ENCODE measurements around the gene MAPK1IP1L. TPM values are rescaled to one million over a fixed set of nuclear protein-coding genes. Genes with fewer than 3 reads are reported as not detected.
"Not testable (repeated sequence)": the region's sequence is repeated elsewhere in the genome, so short reads cannot be mapped to it uniquely, and the experiment has no call there.

Gene MAPK1IP1L
- total RNA-seq, 1 donor from 2014 or later: 100 TPM

GRCh38 chr14:55059333-55059732 is 7.9 kb downstream of the MAPK1IP1L start:
- Mint-ChIP-seq H3K27me3 (no peaks in the 10 kb centered on the region), H3K27ac (no peak overlapping the region), H3K36me3 (peaks cover 45% of the 10 kb centered on the region), H3K4me3 (no peak overlapping the region), H3K4me1 (ENCODE audit: unreplicated experiment) (peaks cover 8% of the 10 kb centered on the region), H3K9me3 (peaks cover 4% of the 10 kb centered on the region)
- no peak for TF ChIP-seq CTCF (conservative IDR thresholded peaks at IDR 0.05)
- DNase-seq (ENCODE audit: extremely low spot score, unreplicated experiment): no peak

GRCh38 chr14:55062517-55063351 is 11.3 kb downstream of the MAPK1IP1L start:
- TF ChIP-seq CTCF (conservative IDR thresholded peaks at IDR 0.05): no peak
- H3K4me1 Mint-ChIP-seq (ENCODE audit: unreplicated experiment): peaks cover 4% of the 10 kb centered on the region
- H3K36me3 Mint-ChIP-seq: peaks cover 49% of the 10 kb centered on the region
- peak overlapping the region; percentile 32 for H3K27ac Mint-ChIP-seq
- H3K27me3 Mint-ChIP-seq: no peaks in the 10 kb centered on the region
- DNase-seq (ENCODE audit: extremely low spot score, unreplicated experiment): no peak
- H3K9me3 Mint-ChIP-seq: no peaks in the 10 kb centered on the region
- no peak overlapping the region for H3K4me3 Mint-ChIP-seq

- H3K4me3 Mint-ChIP-seq; DNase-seq (ENCODE audit: extremely low spot score, unreplicated experiment); H3K4me1 Mint-ChIP-seq (ENCODE audit: unreplicated experiment); H3K27ac Mint-ChIP-seq; H3K27me3 Mint-ChIP-seq; H3K9me3 Mint-ChIP-seq: not testable (repeated sequence)
- peaks cover 43% of the 10 kb centered on the region for H3K36me3 Mint-ChIP-seq
Measured at GRCh38 chr14:55064896-55065295, 13.4 kb downstream of the MAPK1IP1L start.

- Mint-ChIP-seq H3K9me3 (no peaks in the 10 kb centered on the region), H3K27me3 (no peaks in the 10 kb centered on the region), H3K36me3 (peaks cover 41% of the 10 kb centered on the region), H3K4me3 (no peak overlapping the region), H3K4me1 (ENCODE audit: unreplicated experiment) (peaks cover 4% of the 10 kb centered on the region), H3K27ac (no peak overlapping the region)
- no peak for TF ChIP-seq CTCF (conservative IDR thresholded peaks at IDR 0.05)
- no peak for DNase-seq (ENCODE audit: extremely low spot score, unreplicated experiment)
Measured at GRCh38 chr14:55065411-55065810, 14.0 kb downstream of the MAPK1IP1L start.

GRCh38 chr14:55066223-55066622 is 14.8 kb downstream of the MAPK1IP1L start:
- H3K9me3 Mint-ChIP-seq: no peaks in the 10 kb centered on the region
- H3K36me3 Mint-ChIP-seq: peaks cover 38% of the 10 kb centered on the region
- no peak overlapping the region for H3K27ac Mint-ChIP-seq
- peaks cover 4% of the 10 kb centered on the region for H3K4me1 Mint-ChIP-seq (ENCODE audit: unreplicated experiment)
- no peak for TF ChIP-seq CTCF (conservative IDR thresholded peaks at IDR 0.05)
- H3K4me3 Mint-ChIP-seq: no peak overlapping the region
- no peaks in the 10 kb centered on the region for H3K27me3 Mint-ChIP-seq
- DNase-seq (ENCODE audit: extremely low spot score, unreplicated experiment): no peak

GRCh38 chr14:55070981-55071411 is 19.5 kb downstream of the MAPK1IP1L start:
- Mint-ChIP-seq H3K27me3 (no peaks in the 10 kb centered on the region), H3K27ac (no peak overlapping the region), H3K4me1 (ENCODE audit: unreplicated experiment) (peaks cover 24% of the 10 kb centered on the region)

More at GRCh38 chr14:55070981-55071411, 19.5 kb downstream of the MAPK1IP1L start:
- Mint-ChIP-seq H3K36me3 (peaks cover 16% of the 10 kb centered on the region), H3K4me3 (no peak overlapping the region), H3K9me3 (no peaks in the 10 kb centered on the region)
- TF ChIP-seq CTCF (conservative IDR thresholded peaks at IDR 0.05): no peak
- no peak for DNase-seq (ENCODE audit: extremely low spot score, unreplicated experiment)

Data from type B pancreatic cell (in vitro differentiated cells).